ENCODE results near the gene DNAH5. TPM values are rescaled to one million over a fixed set of nuclear protein-coding genes. Genes with fewer than 3 reads are reported as not detected.

Gene DNAH5
- total RNA-seq, 3 donors from 2014 or later = 0.36 to 0.98 (median 0.70) TPM

DNA sequence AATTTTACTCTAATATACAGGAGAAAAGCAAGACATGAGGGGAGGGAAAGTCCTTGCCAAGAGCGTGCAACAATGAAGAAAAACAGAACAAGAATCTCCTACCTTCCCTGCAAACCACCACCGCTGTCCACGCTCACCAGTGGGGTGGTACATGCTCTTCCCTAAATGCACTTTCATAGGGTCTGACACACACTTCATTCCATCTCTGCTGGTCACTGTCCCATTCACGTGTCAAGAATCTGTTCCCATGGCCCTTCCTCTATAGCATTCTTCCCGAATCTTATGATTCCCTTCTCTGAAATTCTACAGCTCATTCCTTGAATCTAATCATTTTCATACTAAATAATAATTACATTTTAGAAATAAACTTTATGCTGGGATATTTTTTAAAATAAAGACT is 11.4 kb upstream of the DNAH5 start:
- no peak for DNase-seq
- H3K9me3 ChIP-seq = no peaks in the 10 kb centered on the region
- no peak for ATAC-seq
- no peak overlapping the region for H3K4me3 ChIP-seq
- H3K36me3 ChIP-seq (ENCODE audit: low read depth) = no peaks in the 10 kb centered on the region
- TF ChIP-seq, protein P1, sequence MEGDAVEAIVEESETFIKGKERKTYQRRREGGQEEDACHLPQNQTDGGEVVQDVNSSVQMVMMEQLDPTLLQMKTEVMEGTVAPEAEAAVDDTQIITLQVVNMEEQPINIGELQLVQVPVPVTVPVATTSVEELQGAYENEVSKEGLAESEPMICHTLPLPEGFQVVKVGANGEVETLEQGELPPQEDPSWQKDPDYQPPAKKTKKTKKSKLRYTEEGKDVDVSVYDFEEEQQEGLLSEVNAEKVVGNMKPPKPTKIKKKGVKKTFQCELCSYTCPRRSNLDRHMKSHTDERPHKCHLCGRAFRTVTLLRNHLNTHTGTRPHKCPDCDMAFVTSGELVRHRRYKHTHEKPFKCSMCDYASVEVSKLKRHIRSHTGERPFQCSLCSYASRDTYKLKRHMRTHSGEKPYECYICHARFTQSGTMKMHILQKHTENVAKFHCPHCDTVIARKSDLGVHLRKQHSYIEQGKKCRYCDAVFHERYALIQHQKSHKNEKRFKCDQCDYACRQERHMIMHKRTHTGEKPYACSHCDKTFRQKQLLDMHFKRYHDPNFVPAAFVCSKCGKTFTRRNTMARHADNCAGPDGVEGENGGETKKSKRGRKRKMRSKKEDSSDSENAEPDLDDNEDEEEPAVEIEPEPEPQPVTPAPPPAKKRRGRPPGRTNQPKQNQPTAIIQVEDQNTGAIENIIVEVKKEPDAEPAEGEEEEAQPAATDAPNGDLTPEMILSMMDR (IDR thresholded peaks at IDR 0.05) = no peak
- no peaks in the 10 kb centered on the region for H3K4me1 ChIP-seq (ENCODE audit: low read depth)
- intact Hi-C loops (cut with DNase I, micrococcal nuclease) = no loop called here

DNA sequence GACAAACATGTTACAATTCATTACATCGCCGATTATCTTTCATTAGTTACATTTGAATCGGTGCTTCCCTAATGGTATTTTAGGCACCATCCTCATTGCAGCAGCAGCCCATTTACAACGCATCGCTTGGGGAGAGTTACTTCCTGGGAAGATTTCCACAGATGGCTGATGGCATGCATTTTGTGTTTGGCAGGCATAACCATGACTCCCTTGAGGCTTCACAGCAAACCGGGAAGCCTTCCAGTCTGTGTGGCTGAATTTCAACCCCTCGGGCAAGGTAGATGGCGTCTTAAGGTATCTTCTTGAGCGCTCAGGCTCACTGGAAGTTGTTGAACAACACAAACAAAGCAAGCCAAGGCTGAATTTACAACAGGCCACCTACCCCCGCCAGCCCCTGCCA is 1.6 kb upstream of the DNAH5 start:
- TF ChIP-seq, protein P1 (IDR thresholded peaks at IDR 0.05) = no peak
- ATAC-seq (no peak), DNase-seq (no peak)
- intact Hi-C loops (cut with DNase I, micrococcal nuclease) = no loop called here
- Histone ChIP-seq H3K36me3 (ENCODE audit: low read depth) (no peaks in the 10 kb centered on the region), H3K9me3 (no peaks in the 10 kb centered on the region), H3K4me1 (ENCODE audit: low read depth) (no peaks in the 10 kb centered on the region), H3K4me3 (no peak overlapping the region)

DNA sequence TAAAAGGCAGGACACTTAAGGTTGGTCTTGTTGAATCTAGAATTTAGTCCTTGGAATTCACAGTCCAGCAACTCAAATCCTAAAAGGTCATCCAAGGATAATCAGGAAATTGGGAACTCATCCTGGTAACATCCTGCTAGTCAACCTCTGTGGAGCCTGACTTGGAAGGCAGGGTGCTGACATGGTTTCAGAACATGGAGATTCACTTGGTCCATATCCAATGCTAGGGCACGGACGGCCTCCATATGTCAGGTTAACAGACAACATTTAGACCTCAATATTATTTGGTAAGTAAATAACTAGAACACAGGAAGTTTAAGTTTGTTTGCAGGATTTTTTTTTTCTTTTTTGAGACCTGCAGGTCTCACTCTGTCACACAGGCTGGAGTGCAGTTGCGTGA is 783 bp upstream of the DNAH5 start:
- no peaks in the 10 kb centered on the region for H3K9me3 ChIP-seq
- no peaks in the 10 kb centered on the region for H3K4me1 ChIP-seq (ENCODE audit: low read depth)
- TF ChIP-seq, protein P1 (IDR thresholded peaks at IDR 0.05) = no peak
- DNase-seq (no peak), ATAC-seq (no peak)
- no peaks in the 10 kb centered on the region for H3K36me3 ChIP-seq (ENCODE audit: low read depth)
- intact Hi-C loops (cut with DNase I, micrococcal nuclease) = no loop called here
- no peak overlapping the region for H3K4me3 ChIP-seq

DNA sequence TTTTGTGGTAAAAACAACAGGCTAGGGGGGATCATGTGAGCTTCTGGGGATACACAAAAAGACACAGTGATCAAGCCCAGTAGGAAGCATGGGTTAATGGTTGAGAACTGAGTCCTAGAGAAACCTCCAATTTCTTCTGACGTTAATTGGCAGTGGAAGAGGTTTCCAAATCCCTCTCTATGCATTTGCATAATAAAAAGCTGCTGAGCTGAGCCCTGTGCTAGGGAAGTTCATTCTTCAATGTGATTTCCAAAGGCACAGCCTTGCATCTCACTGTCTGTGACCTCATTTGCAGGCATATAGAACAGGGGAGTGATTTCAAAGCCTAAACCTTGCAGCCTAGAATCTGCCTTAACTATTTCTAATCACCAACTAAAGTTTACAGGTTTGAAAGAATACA is 812 bp downstream of the DNAH5 start:
- Histone ChIP-seq H3K9me3 (no peaks in the 10 kb centered on the region), H3K4me3 (no peak overlapping the region), H3K36me3 (ENCODE audit: low read depth) (no peaks in the 10 kb centered on the region), H3K4me1 (ENCODE audit: low read depth) (no peaks in the 10 kb centered on the region)
- intact Hi-C loops (cut with DNase I, micrococcal nuclease) = no loop called here
- TF ChIP-seq, protein P1 (IDR thresholded peaks at IDR 0.05) = no peak
- ATAC-seq (no peak), DNase-seq (no peak)

DNA sequence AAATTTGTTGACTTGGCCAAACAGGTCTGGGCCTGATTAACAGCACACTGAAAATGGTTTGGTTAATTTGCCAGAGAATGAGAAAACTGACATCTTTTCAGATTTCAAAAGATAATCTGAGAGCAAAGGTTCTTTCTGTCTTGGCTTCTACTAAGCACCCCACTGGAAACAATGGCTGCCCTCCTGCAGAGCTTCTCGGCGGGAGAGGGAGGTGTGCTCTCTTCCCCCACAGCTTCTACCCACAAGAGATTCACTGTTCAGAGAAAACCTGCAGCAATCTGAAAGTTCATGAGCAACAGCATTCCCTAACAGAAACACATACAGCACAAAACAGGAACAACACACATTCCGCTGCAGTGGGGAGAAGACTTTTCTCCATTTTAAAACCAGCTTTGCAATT is 3.0 kb downstream of the DNAH5 start:
- intact Hi-C loops (cut with DNase I, micrococcal nuclease) = no loop called here
- H3K36me3 ChIP-seq (ENCODE audit: low read depth) = no peaks in the 10 kb centered on the region
- ATAC-seq = no peak
- H3K4me1 ChIP-seq (ENCODE audit: low read depth) = no peaks in the 10 kb centered on the region
- H3K9me3 ChIP-seq = no peaks in the 10 kb centered on the region
- no peak for DNase-seq
- no peak overlapping the region for H3K4me3 ChIP-seq
- TF ChIP-seq, protein P1 (IDR thresholded peaks at IDR 0.05) = no peak

DNA sequence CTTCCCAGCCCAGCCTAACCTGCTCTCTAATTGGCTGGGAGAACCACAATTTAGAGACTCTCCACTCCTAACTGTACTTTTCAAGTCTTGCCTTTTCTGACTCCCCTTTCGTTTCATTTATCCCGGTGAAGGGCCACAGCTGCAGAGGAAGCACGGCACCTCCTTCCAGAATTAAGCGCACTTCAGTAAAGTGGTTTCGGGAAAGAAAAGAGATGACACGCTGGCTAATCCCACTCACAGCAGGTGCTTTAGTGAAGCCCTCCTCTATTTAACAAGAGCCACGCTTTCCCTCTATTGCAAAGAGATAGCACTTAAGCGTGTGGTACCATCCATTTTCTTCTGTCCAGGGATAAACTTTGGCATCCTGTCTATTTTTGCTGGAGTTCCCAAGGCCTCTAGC is 4.8 kb downstream of the DNAH5 start:
- TF ChIP-seq, protein P1 (IDR thresholded peaks at IDR 0.05) = no peak
- ATAC-seq (no peak), DNase-seq (no peak)
- no peaks in the 10 kb centered on the region for H3K9me3 ChIP-seq
- no peak overlapping the region for H3K4me3 ChIP-seq
- H3K36me3 ChIP-seq (ENCODE audit: low read depth) = no peaks in the 10 kb centered on the region
- intact Hi-C loops (cut with DNase I, micrococcal nuclease) = no loop called here
- no peaks in the 10 kb centered on the region for H3K4me1 ChIP-seq (ENCODE audit: low read depth)

Measured in mucosa of descending colon (tissue), 3 donors.